ENCODE measurements around the gene IL12RB2.

IL12RB2 gene

DNA sequence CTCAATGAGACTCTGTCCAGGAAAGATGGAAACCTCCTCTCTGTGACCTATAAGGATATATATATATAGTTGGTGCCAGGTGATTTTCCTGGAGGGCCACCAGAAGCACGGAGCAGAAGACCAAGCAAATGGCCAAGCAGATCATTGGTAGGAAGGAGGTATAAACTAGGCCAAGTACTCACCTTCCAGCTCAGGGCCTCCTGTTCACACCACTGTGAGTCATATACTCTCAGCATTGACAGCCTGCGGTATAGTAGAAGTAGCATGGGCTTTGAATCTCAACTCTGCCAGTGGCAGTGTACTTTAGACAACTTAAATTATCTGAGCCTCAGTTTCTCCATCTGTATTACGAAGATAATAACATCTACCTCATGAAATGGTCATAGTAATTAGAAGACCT lies 15.4 kb downstream of the IL12RB2 start:
- TF ChIP-seq, protein P1, sequence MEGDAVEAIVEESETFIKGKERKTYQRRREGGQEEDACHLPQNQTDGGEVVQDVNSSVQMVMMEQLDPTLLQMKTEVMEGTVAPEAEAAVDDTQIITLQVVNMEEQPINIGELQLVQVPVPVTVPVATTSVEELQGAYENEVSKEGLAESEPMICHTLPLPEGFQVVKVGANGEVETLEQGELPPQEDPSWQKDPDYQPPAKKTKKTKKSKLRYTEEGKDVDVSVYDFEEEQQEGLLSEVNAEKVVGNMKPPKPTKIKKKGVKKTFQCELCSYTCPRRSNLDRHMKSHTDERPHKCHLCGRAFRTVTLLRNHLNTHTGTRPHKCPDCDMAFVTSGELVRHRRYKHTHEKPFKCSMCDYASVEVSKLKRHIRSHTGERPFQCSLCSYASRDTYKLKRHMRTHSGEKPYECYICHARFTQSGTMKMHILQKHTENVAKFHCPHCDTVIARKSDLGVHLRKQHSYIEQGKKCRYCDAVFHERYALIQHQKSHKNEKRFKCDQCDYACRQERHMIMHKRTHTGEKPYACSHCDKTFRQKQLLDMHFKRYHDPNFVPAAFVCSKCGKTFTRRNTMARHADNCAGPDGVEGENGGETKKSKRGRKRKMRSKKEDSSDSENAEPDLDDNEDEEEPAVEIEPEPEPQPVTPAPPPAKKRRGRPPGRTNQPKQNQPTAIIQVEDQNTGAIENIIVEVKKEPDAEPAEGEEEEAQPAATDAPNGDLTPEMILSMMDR (conservative IDR thresholded peaks at IDR 0.05): no peak
- no peak overlapping the region for H3K27ac ChIP-seq

DNA sequence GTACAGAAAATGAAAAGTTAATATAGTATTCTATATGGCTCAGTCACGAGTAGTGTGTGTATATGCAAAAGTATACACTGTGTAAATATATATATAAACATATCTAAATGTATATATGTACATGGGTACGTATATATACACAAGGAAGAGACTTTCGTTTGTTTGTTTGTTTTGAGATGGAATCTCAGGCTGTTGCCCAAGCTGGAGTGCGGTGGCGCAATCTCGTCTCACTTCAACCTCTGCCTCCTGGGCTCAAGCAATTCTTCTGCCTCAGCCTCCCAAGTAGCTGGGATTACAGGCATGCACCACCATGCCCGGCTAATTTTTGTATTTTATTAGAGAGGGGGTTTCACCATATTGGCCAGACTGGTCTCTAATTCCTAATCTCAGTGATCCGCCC lies 16.4 kb downstream of the IL12RB2 start:
- H3K27ac ChIP-seq: no peak overlapping the region
- TF ChIP-seq, protein P1 (conservative IDR thresholded peaks at IDR 0.05): no peak

DNA sequence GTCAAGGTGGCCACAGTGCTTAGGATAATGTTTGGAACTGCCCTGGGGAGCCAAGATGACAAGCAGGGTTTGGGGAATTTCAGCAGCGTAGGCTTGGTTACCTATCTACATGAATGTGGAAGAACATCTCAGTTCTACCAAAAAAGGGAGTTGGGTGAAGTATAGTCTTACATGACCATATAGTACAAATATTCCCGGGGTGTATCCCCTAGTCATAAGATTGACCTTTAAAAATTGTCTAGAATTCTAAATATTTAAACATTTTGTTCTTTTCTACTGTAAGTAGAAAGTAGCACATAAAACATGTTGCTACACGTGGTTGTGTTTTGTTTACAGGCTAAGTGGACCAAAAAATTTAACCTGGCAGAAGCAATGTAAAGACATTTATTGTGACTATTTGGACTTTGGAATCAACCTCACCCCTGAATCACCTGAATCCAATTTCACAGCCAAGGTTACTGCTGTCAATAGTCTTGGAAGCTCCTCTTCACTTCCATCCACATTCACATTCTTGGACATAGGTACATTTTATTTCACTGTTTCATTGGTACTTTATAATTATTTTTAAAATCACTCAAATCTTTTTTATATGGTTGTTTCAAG lies 20.3 kb downstream of the IL12RB2 start:
- TF ChIP-seq, protein P1 (conservative IDR thresholded peaks at IDR 0.05): no peak
- no peak overlapping the region for H3K27ac ChIP-seq

DNA sequence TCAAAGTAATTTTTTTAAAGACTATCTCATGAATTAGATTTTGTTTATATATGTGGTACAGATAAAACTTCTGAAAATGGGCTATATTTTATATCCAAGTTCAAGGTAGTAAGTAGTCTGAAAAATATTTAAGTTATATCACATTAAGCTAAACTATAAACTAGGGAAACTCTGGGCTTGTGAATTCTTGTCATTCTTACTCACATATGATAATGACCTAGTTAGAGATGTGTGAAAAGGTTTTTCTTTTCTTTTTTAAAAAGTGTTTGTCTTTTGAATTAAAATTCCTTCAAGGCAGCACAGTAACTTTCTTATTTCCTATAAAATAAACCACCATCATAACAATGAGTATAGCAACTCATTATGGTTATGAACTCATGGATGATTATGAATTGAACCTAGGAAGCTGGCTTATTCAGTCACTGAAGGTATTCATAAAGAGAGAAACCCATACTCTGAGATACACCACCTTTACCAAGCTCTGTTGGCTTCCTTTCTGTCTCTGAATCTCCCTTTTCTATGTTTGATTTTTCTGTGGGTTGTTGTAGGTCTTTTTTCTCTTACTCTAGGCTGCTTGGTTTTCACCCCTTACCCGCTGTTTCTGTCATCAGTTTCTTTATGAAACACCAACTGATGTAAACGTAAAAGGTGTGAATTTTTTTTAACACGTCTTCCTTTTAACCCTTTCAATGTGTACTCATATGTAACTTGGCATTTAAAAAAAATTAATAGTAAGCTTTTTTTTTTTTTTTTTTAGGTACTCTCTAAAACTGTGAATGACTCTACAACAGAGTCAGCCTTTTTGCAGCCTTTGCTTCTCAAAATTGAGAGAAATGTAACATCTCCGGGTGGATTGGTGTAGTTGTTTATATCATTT lies 25.2 kb downstream of the IL12RB2 start:
- TF ChIP-seq, protein P1 (conservative IDR thresholded peaks at IDR 0.05): no peak
- H3K27ac ChIP-seq: no peak overlapping the region

DNA sequence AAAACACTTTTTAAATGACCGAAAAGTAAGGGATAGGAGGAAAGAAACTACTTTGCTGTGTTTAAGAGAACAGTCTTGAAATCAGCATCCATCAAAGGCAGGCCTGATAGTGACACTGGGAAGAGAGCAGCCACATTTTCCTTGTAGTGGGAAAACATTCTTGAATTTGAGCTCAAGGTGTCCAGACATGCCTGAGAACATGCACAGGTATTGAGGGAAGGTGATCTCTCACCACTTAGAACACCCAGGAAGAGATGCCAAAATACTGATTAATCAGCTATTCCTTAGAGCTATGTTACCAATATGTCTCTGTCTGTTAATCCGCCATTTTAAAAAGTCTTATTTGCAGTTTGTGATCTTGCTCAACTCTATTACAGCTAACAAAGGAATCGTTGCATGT lies 25.9 kb downstream of the IL12RB2 start:
- TF ChIP-seq, protein P1 (conservative IDR thresholded peaks at IDR 0.05): no peak
- no peak overlapping the region for H3K27ac ChIP-seq

DNA sequence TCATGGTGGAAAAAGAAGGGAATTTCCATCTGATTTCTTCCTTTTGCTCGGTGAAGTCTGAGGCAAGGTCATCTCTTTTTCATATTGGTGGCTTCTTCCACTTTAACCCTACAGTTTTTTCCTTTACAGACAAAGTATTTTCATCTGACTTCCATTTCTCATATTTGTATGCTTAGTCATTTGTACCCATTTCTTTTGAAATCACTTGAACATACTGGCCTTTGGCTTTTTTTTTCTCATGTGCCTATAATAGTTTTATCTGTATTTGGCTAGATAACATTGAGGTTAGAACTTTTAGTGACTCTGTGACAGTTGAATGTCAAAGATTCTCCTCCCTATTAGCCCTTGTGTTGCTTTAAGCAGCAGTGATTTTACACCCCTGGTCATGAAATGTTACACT lies 27.7 kb downstream of the IL12RB2 start:
- H3K27ac ChIP-seq: no peak overlapping the region
- TF ChIP-seq, protein P1 (conservative IDR thresholded peaks at IDR 0.05): no peak

DNA sequence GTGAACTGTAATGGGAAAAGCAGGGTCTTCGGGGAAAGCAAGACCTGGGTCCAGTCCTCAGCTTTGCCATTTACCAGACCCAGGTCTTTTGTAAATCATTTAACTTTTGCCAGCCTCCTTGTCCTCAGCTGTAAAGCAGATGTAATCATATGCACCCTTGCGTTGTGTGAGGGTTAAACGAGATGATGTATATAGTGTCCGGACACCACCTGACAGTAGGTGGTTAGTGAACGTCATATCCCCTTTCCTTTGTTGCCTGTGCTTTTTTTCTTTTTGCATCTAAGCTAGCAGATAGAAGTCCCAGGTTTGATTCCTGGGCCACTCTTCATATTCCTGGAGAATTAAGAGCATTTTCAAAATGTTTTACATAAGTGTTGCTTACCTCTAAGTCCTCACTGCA lies 28.5 kb downstream of the IL12RB2 start:
- no peak overlapping the region for H3K27ac ChIP-seq

More for the DNA sequence above, 28.5 kb downstream of the IL12RB2 start:
- TF ChIP-seq, protein P1 (conservative IDR thresholded peaks at IDR 0.05): no peak
